ENCODE measurements around the gene HPS5.

HPS5 gene

GRCh38 chr11:18320617-18321016 is 1.3 kb downstream of the HPS5 start:
- Histone ChIP-seq H3K9me3 (no peaks in the 10 kb centered on the region), H3K4me3 (peak overlapping the region in 1 of 2 donors; percentile 91), H3K27ac (peak overlapping the region in 1 of 2 donors; percentile 5), H3K27me3 (no peaks in the 10 kb centered on the region), H3K36me3 (peaks cover 0 to 2% (median 0%) of the 10 kb centered on the region in 3 donors), H3K4me1 (peaks cover 0 to 65% (median 37%) of the 10 kb centered on the region in 4 donors)
- no peak for DNase-seq
- intact Hi-C loops (cut with DNase I; ENCODE audit: low total_unique reads): loop anchor here (5.0 kb wide), 1 partner anchor 77 kb away; no protein-coding TSS in a partner anchor
- no peak for TF ChIP-seq CTCF (IDR thresholded peaks at IDR 0.05)

DNA sequence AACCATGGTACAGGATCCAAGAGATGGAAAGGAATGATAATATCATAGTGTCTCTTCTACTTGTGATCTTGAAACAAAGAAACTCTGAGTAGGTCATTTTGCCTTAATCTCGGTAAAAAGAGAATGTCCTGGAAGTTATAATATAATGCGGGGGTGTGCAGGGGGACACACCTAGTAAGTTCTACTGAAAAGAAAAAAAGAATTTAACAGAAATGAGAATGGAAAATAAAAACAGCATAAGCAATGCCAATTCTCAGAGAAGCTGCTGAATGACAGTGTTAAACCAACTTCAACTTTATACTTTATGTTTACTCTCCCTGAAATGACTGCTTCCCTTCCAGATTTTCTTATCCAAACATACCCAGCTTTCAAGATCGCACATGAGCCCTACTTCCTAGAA is 2.0 kb downstream of the HPS5 start:
- TF ChIP-seq CTCF (IDR thresholded peaks at IDR 0.05): no peak
- DNase-seq: no peak
- Histone ChIP-seq H3K27me3 (no peaks in the 10 kb centered on the region), H3K36me3 (no peaks in the 10 kb centered on the region), H3K27ac (no peak overlapping the region), H3K9me3 (no peaks in the 10 kb centered on the region), H3K4me3 (no peak overlapping the region), H3K4me1 (peaks cover 0 to 66% (median 38%) of the 10 kb centered on the region in 4 donors)
- intact Hi-C loops (cut with DNase I; ENCODE audit: low total_unique reads): loop anchor here (5.0 kb wide), 1 partner anchor 77 kb away; no protein-coding TSS in a partner anchor

DNA sequence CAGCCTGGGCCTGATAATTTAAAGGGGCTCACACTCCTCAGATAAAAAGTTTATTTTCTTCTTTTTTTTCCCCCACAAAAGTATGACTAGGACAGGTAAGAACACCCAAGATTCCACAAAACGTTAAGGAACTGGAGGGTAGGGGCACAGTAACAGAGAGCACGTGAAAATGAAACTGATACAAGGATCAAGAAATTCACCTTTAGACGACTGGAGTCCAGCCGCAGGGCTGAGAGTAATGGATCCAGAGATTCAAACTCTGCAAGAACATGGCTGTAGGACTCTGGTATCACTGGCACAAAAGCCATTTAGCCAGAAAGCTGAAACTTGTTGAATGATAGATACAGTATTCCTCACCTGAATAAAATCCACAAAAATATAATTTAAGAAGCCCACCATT is 4.4 kb downstream of the HPS5 start:
- no peak for TF ChIP-seq CTCF (IDR thresholded peaks at IDR 0.05)
- DNase-seq: no peak
- no peaks in the 10 kb centered on the region for H3K9me3 ChIP-seq
- no peaks in the 10 kb centered on the region for H3K27me3 ChIP-seq
- H3K4me3 ChIP-seq: no peak overlapping the region
- H3K36me3 ChIP-seq: no peaks in the 10 kb centered on the region
- H3K27ac ChIP-seq: no peak overlapping the region
- intact Hi-C loops (cut with DNase I; ENCODE audit: low total_unique reads): no loop called here
- peaks cover 0 to 69% (median 33%) of the 10 kb centered on the region in 4 donors for H3K4me1 ChIP-seq

DNA sequence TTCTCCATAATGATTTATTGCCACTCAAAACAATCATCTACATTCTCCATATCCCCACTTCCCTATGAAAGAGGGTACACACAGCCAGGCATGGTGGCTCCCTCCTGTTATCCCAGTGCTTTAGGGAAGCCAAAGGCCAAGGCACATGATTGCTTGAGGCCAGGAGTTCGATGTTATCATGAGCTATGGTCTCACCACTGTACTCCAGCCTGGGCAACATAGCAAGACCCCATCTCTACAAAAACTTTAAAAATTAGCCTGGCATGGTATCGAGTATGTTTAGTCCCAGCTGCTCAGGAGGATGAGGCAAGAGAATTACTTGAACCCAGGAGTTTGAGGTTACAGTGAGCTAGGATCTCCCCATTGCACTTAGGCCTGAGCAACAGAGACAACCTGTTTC is 6.0 kb downstream of the HPS5 start:
- DNase-seq: no peak
- H3K36me3 ChIP-seq: no peaks in the 10 kb centered on the region
- H3K4me1 ChIP-seq: peaks cover 0 to 79% (median 40%) of the 10 kb centered on the region in 4 donors
- no peak overlapping the region for H3K27ac ChIP-seq
- intact Hi-C loops (cut with DNase I; ENCODE audit: low total_unique reads): no loop called here
- no peaks in the 10 kb centered on the region for H3K27me3 ChIP-seq
- H3K4me3 ChIP-seq: no peak overlapping the region
- no peaks in the 10 kb centered on the region for H3K9me3 ChIP-seq
- TF ChIP-seq CTCF (IDR thresholded peaks at IDR 0.05): no peak

DNA sequence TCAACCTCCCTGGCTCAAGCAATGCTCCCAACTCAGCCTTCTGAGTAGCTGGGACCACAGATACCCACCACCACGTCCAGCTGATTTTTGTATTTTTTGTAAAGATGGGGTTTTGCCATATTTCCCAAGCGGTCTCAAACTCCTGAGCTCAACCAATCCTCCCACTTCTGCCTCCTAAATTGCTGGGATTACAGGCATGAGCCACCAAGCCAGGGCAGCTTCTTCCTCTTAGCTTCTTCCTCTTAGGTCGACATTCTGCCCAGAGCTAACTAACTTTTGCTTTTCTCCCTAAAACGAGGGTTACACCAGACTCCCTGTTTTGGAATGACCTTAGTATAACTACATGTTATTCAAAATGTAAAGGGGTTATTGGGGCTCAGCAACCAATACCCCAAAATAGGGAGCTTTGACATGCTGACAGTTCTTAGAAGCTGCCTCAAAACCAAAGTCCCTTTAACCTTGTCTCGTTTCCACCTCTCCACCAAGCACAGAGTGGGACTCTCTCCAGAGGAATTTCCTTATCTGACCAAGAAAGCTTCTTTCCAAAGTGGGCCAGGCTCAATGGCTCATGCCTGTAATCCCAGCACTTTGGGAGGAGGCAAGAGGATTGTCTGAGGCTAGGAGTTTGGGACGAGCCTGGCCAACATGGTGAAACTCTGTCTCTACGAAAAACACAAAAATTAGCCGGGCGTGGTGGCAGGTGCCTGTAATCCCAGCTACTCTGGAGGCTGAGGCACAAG is 7.0 kb downstream of the HPS5 start:
- H3K27me3 ChIP-seq: no peaks in the 10 kb centered on the region
- H3K9me3 ChIP-seq: no peaks in the 10 kb centered on the region
- peak overlapping the region; percentile 49 to 74 for H3K27ac ChIP-seq
- no peak for TF ChIP-seq CTCF (IDR thresholded peaks at IDR 0.05)
- intact Hi-C loops (cut with DNase I; ENCODE audit: low total_unique reads): no loop called here
- H3K4me1 ChIP-seq: peaks cover 0 to 70% (median 35%) of the 10 kb centered on the region in 4 donors
- DNase-seq: no peak
- H3K4me3 ChIP-seq: no peak overlapping the region
- peaks cover 8 to 9% (median 9%) of the 10 kb centered on the region in 3 donors for H3K36me3 ChIP-seq
